ENCODE measurements around the gene TRPT1. TPM values are rescaled to one million over a fixed set of nuclear protein-coding genes. Genes with fewer than 3 reads are reported as not detected.

Gene TRPT1
- total RNA-seq, 2 experiments from 2014 or later, result 40.6 to 49.0 TPM

- Histone ChIP-seq H3K9me2 (ENCODE audit: insufficient read depth, low read length) (no peaks in the 10 kb centered on the region), H4K20me1 (ENCODE audit: insufficient read depth, low read length) (no peaks in the 10 kb centered on the region), H3K79me2 (ENCODE audit: insufficient read depth, low read depth, low read length) (peaks cover 13% of the 10 kb centered on the region; the same call in 1 of the 2 replicates), H3K36me3 (ENCODE audit: insufficient read depth, low read length) (peaks cover 83% of the 10 kb centered on the region), H3K9me3 (ENCODE audit: low read length) (no peaks in the 10 kb centered on the region), H3K4me3 (ENCODE audit: low read depth, low read length, poor library complexity, severe bottlenecking) (no peak overlapping the region), H3K4me2 (ENCODE audit: low read length) (no peak overlapping the region), H3K27ac (ENCODE audit: low read depth, low read length, poor library complexity, severe bottlenecking) (no peak overlapping the region), H3K4me1 (ENCODE audit: insufficient read depth, low read length, poor library complexity, severe bottlenecking) (peaks cover 16% of the 10 kb centered on the region), H2AFZ (ENCODE audit: low read length) (no peak overlapping the region)
- CTCF ChIA-PET (ENCODE audit: unreplicated experiment), result interaction anchor here (0.6 kb wide), 1 partner anchor 90 kb away, joined by 6 read pairs; no protein-coding TSS in a partner anchor
- BruUV-seq (replicated peaks), result no TSS peak
- POLR2A ChIA-PET, result no interaction called here
- DNase-seq (ENCODE audit: low spot score), result no peak
- TF ChIP-seq CTCF (conservative IDR thresholded peaks at IDR 0.05; ENCODE audit: low read length) (no peak), EZH2phosphoT487 (IDR thresholded peaks at IDR 0.05; ENCODE audit: borderline replicate concordance, low read depth, low read length) (no peak)
- intact Hi-C loops (cut with micrococcal nuclease; ENCODE audit: unreplicated experiment), result no loop called here
Measured at GRCh38 chr11:64211181-64211872, 14.7 kb downstream of the TRPT1 start.

GRCh38 chr11:64210301-64211020, 15.5 kb downstream of the TRPT1 start:
- no peak for DNase-seq (ENCODE audit: low spot score)
- ChIA-PET POLR2A (no interaction called here), CTCF (ENCODE audit: unreplicated experiment) (interaction anchor here (0.6 kb wide), 1 partner anchor 91 kb away, joined by 6 read pairs; no protein-coding TSS in a partner anchor)
- Histone ChIP-seq H3K9me3 (ENCODE audit: low read length) (no peaks in the 10 kb centered on the region), H3K79me2 (ENCODE audit: insufficient read depth, low read depth, low read length) (peaks cover 17% of the 10 kb centered on the region; the same call in 1 of the 2 replicates), H3K27ac (ENCODE audit: low read depth, low read length, poor library complexity, severe bottlenecking) (no peak overlapping the region), H4K20me1 (ENCODE audit: insufficient read depth, low read length) (no peaks in the 10 kb centered on the region), H3K4me2 (ENCODE audit: low read length) (no peak overlapping the region), H3K36me3 (ENCODE audit: insufficient read depth, low read length) (peaks cover 83% of the 10 kb centered on the region), H2AFZ (ENCODE audit: low read length) (no peak overlapping the region), H3K9me2 (ENCODE audit: insufficient read depth, low read length) (no peaks in the 10 kb centered on the region), H3K4me3 (ENCODE audit: low read depth, low read length, poor library complexity, severe bottlenecking) (no peak overlapping the region), H3K4me1 (ENCODE audit: insufficient read depth, low read length, poor library complexity, severe bottlenecking) (peaks cover 25% of the 10 kb centered on the region)
- BruUV-seq (replicated peaks), result no TSS peak
- intact Hi-C loops (cut with micrococcal nuclease; ENCODE audit: unreplicated experiment), result no loop called here
- TF ChIP-seq CTCF (conservative IDR thresholded peaks at IDR 0.05; ENCODE audit: low read length), result no peak
- TF ChIP-seq EZH2phosphoT487 (IDR thresholded peaks at IDR 0.05; ENCODE audit: borderline replicate concordance, low read depth, low read length), result no peak

- DNase-seq (ENCODE audit: low spot score), result no peak
- peaks cover 79% of the 10 kb centered on the region for H3K36me3 ChIP-seq (ENCODE audit: insufficient read depth, low read length)
- CTCF ChIA-PET (ENCODE audit: unreplicated experiment), result no interaction called here
- peaks cover 17% of the 10 kb centered on the region; the same call in 1 of the 2 replicates for H3K79me2 ChIP-seq (ENCODE audit: insufficient read depth, low read depth, low read length)
- intact Hi-C loops (cut with micrococcal nuclease; ENCODE audit: unreplicated experiment), result no loop called here
- no peak overlapping the region for H3K4me3 ChIP-seq (ENCODE audit: low read depth, low read length, poor library complexity, severe bottlenecking)
- no peak overlapping the region for H3K4me2 ChIP-seq (ENCODE audit: low read length)
- H3K27ac ChIP-seq (ENCODE audit: low read depth, low read length, poor library complexity, severe bottlenecking), result no peak overlapping the region
- no peaks in the 10 kb centered on the region for H3K9me2 ChIP-seq (ENCODE audit: insufficient read depth, low read length)
- H4K20me1 ChIP-seq (ENCODE audit: insufficient read depth, low read length), result no peaks in the 10 kb centered on the region
- H3K4me1 ChIP-seq (ENCODE audit: insufficient read depth, low read length, poor library complexity, severe bottlenecking), result peaks cover 31% of the 10 kb centered on the region
- H3K9me3 ChIP-seq (ENCODE audit: low read length), result no peaks in the 10 kb centered on the region
- no TSS peak for BruUV-seq (replicated peaks)
- no peak overlapping the region for H2AFZ ChIP-seq (ENCODE audit: low read length)
- POLR2A ChIA-PET, result no interaction called here
- TF ChIP-seq EZH2phosphoT487 (IDR thresholded peaks at IDR 0.05; ENCODE audit: borderline replicate concordance, low read depth, low read length), result no peak
Measured at GRCh38 chr11:64209563-64209843, 16.5 kb downstream of the TRPT1 start.
